NCI-H128 (cell line): Measurements from ENCODE around the gene RHBDL3.
"Not testable (repeated sequence)": the region's sequence is repeated elsewhere in the genome, so short reads cannot be mapped to it uniquely, and the experiment has no call there.

Source experiments
- DNase-seq: peaks from one replicate; lab custom pipeline; 2025; ENCODE audit not compliant: unreplicated experiment; lab: John Stamatoyannopoulos, UW

The RHBDL3 gene

DNA sequence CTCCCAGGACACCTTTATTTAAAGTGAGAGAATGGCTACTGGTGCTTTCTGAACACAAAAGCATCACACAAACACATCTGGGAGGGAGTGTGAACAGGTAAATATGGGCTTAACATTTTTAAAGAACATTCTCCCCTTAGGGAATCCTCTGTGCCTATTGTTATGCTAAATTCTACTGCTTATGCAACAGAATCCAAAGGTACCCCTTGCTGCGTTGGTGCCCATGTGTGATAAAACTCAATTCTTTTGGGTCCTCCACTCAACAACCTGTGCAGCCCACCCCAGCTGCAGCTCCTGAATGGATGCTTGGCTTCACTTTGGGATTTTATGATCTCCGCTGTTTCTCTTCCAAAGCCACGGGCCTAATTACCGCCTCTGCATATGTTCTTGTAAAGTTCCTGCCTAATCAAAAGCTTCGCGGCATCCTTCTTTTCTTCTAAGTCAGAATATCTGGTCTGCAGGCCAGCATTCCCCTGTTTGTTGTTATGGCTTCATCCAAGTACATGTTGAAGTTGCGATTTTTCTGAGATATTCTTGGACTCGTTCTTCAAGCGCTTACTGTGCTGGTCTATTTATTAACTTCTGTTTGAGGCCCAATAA, 23.9 kb downstream of the RHBDL3 start:
- no peak for DNase-seq

GRCh38 chr17:32292094-32292493, 26.5 kb downstream of the RHBDL3 start:
- no peak for DNase-seq

GRCh38 chr17:32297424-32297823, 31.8 kb downstream of the RHBDL3 start:
- no peak for DNase-seq

DNA sequence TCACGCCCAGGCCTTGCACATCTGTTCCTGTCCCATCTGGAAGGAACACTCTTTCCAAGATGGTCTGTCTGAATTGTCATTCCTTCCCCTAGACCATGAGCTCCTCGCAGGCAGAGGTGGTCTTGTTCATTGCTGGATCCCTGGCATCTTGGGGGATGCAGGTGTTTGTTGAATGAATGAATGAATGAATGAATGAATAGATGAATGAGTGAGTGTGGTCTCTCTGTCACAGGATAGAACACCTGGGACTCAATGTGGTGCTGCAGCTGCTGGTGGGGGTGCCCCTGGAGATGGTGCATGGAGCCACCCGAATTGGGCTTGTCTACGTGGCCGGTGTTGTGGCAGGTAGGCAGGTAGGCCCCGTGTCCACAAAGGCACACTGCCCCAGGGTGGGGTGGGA, 32.2 kb downstream of the RHBDL3 start:
- DNase-seq = no peak

DNA sequence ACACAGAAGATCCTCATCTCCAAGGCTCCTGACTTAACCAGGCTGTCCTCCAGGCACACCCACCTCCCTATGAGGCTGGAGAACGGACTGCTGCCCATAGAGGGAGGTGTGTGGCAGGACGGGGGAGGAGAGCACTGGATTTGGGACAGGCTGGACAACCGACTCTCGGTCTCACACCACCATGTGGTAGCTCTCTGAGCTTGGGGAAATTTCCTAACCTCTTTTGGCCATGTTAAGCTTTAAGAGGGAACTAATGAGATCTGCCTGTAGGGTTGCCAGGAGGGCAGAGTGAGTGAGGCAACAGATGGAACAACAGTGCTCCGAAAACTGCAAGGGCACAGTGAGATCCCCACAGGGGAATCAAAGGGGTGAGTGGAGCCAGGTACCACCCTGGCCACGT, 32.7 kb downstream of the RHBDL3 start:
- no peak for DNase-seq

- DNase-seq = no peak
Observed at GRCh38 chr17:32298721-32299579, 33.3 kb downstream of the RHBDL3 start.

DNA sequence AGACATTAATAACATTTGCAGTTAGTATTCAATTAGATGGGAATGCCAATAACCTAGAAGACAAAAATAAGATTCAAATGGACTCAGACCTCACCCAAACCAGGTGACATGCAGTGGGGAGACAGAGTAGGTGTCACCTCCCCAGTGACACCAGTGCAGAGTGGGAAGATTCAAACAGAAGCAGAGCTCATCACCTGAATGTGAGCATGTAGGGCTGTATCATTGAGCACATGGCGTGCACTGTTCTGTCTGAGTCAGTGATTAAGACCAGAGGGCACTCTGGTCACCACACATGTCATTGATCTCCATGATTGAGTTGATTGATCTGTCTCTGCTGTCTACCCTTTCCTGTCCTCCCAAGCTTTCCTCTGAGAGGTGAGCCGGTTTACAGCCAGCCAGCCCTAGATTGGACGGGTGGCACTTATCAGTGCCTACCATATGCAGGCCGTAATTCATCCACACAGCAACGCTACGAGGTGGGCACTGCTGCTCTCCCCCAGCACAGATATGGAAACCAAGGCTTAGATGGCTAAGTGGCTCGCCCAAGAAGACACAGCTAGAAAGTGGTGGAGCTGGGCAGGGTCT, 34.0 kb downstream of the RHBDL3 start:
- no peak for DNase-seq

GRCh38 chr17:32302037-32302436, 36.4 kb downstream of the RHBDL3 start:
- DNase-seq = no peak

DNA sequence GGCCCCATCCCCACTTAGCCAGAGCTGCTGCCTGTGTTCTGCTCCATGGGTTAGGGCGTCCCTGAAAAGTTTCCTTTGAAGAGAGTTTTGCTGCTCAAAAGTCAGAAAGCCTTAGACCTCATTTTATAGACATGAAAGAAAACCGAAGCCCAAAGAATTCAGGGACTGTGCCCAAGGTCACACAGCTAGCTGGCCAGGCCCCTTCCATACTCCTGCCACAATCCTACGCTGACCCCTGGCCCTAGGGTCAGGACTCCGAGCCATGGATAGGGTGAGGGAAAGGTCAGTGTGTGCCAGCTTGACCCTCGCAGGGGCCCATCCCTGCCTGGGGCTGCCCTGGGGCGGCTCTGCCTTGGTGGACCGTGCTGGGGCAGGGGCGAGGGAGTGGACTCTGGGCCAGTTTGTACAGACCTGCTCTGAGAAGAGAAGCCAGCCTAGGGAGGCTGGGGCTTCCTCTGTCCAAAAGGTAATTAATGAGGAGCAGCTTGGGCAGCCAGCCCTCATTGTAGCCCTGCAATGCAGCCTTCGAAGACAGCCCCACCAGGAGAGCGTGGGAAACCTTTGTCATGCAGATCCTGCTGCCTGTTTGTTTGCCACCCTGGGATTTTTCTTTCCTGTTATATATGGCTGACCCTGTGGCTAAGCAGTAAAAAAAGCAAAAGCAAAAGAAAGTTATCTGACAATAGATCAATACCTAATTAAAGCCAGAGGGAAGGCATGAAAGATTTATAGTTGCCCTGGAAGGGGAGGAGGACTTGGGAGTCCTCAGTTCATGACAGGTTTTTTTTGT, 37.4 kb downstream of the RHBDL3 start:
- DNase-seq = no peak

DNA sequence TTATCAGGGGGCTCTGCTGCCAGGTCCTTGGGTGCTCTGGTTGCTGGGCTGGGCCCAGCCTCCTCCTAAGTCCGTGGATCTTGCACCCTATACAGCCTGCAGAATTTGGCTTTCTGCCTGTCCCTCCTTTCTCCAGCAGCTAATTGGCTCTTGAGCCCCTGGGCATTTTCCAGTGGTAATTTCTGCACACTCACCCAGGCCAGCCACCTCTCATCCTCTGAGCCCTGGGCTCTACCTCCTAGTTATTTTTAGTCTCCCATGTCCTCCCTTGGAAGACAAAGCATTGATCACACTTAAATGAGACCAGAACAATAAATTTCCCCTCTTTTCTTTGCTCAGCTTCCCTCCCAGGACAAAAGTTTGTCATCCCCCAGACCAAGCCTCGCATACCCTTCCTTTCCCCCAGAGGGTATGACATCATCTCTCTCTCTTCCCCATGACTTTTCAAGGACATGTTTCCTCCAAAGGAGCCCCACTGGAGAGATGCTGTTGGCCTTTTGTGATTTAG, 38.2 kb downstream of the RHBDL3 start:
- DNase-seq = no peak

GRCh38 chr17:32305049-32305448, 39.4 kb downstream of the RHBDL3 start:
- no peak for DNase-seq

GRCh38 chr17:32307658-32308057, 42.0 kb downstream of the RHBDL3 start:
- no peak for DNase-seq

DNA sequence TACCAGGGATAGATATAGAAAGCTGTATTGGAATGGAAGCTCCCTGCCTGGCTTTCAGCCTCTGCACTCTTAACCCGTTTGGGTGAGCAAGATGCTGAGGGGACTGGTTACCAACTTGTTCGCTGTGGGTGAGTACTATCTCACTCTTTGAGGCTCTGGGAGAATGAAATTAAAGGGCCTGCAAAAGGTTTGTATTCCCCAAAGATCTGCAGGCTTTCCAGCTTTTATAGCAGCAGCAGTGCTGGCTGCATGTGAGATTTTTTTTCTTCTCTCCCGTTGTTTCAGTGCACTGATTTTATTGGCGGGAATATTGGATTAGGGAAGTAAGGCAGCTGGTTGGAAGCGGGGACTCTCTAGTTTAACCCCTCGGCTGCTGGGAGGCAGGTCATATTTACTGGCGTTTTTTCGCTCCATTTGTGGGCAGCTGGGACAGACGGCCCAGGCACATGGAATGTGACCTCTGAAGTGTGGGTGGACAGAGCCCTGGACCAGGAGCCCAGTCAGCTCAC, 45.5 kb downstream of the RHBDL3 start:
- no peak for DNase-seq

- no peak for DNase-seq
Observed at GRCh38 chr17:32314636-32315035, 49.0 kb downstream of the RHBDL3 start.

GRCh38 chr17:32315171-32315570, 49.5 kb downstream of the RHBDL3 start:
- DNase-seq = no peak

GRCh38 chr17:32316653-32317052, 51.0 kb downstream of the RHBDL3 start:
- DNase-seq = not testable (repeated sequence)

DNA sequence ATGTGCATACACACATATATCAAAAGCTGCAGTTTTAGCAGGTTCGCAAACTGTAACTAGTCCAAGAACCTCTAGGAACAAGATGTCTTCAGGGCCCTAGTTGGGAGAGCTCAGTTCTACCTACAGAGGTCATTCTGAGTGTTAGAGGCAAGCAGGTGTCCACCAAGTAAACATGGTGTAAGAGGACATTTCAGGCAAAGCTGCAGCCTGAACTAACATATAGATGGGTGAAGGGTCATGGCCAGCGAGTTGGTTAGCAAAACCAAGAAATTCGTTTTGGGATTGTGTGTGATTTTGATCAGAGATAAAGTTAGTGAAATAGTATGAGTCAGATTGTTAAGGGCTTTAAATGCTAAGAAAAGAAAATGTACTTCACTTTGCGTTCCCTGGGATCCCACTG, 51.7 kb downstream of the RHBDL3 start:
- no peak for DNase-seq

GRCh38 chr17:32318071-32318470, 52.4 kb downstream of the RHBDL3 start:
- no peak for DNase-seq

DNA sequence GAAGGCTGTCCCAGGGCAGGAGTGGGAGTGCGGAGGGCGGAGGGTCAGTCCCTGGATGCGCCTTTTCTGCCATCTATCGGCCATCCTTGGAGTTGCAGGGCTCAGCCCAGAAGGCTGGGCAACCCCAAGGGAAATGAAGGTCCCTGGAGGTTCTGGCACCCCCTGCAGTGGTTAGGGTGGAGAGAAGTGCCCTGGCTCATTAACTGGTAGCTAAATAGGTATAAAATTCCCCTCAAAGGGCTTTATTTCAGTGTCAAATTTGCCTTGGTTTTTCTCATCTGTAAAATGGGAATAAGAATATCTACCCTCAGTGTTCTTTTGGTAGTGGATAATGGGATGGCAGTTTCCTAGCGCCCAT, 53.9 kb downstream of the RHBDL3 start:
- DNase-seq = no peak

GRCh38 chr17:32320080-32320479, 54.4 kb downstream of the RHBDL3 start:
- not testable (repeated sequence) for DNase-seq

GRCh38 chr17:32320847-32321246, 55.2 kb downstream of the RHBDL3 start:
- DNase-seq = no peak
